GM18526 (cell line): ENCODE results near the gene TTN.

Experiments
- POLR2A ChIP-seq: IDR thresholded peaks from 3 replicates; pipeline ENCODE4 v1.6.1; 2011; ENCODE audit not compliant: insufficient read length; ENCODE audit errors: extremely low read depth

TTN gene

DNA sequence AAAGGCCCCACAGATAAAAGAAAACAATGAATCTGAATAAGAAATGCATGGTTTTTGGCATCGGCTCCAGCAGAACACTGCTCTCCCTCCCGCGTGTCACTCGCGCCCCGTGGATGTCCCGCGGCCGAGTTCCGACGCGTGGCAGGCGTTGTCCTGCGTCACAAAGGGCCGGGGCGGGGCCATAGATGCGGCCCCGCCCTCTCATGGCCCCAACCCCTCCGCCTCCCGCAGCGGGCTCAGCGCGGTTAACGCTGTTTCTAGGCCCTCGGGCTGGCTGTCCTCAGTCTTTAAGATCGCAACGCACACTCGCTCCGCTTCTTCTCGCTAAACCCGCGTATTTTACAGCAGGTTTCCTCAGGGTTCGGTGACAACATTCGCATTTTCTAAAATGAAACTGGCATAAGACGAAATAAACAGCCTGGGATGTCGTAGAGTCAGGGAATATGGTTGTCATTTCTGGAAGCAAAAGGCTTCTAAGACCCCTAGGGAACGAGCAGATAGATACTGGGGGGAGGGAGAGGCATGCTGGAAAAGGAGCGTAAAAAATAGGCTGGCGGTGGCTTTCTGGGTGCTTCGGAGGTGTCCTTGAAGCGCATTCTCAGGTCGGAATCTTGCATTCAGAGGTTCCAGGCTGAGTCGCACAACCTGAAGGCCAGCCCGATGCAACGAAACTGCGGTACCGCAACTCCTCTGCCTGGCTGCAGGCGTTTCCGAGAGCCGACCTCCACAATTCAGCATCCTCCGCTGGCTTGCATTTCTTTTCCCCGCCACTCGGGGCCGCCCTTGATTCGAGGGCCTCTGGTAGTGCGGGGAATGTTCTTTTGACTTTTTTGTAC is 328.6 kb downstream of the TTN start, which contains the start of gene FKBP7:
Gene FKBP7, minus strand, starts transcription at position 162 of the 836 bp plus-strand sequence. Its CDS starts 101 bp downstream, at position 61.
- TF ChIP-seq POLR2A: peak; percentile 64

DNA sequence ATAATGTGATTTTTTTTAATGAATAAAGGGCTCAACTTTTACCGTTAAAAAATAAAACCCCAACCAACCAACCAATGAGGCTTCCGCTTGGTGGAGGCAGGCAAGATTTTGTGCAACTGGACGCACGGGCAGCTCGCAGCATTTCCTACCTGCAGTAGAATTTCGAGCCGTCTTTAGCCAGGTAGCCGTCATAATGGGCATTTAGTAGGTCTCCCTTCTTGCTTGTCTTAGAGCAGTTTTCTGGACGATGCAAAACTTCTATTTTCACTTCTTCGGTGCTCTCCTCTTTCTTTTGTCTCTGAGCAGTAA is 329.1 kb downstream of the TTN start:
- TF ChIP-seq POLR2A: no peak

DNA sequence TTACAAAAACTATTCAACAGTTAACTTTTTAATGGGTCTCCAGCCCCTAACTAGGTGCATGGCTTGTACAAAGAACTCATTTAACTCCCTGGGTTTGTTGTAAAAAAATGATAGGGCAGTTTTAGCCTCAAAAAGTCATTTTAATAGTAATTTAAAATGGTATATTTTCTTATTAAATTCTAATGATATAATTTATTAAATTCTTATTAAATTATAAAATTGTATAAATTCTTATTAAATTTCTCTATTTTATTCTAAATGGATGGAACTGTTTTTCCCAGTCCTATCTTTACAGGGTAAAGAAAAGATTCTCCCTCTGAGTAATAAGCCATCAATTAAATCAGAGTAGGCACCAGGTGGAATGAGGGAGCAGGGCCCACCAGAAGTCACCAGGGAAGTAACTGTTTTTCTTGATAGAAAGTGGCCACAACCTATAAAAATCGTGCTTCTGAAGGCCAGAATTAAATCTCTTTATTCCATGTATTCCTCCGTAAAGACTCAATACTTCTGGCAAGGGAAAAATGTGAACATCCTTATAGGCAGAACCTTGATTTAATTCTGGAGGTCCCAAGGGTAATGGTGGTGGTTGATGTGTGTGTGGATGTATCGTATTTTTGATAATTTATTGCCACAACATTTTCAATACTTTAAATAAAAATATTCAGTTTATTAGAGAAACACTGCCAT is 329.6 kb downstream of the TTN start:
- TF ChIP-seq POLR2A: no peak

DNA sequence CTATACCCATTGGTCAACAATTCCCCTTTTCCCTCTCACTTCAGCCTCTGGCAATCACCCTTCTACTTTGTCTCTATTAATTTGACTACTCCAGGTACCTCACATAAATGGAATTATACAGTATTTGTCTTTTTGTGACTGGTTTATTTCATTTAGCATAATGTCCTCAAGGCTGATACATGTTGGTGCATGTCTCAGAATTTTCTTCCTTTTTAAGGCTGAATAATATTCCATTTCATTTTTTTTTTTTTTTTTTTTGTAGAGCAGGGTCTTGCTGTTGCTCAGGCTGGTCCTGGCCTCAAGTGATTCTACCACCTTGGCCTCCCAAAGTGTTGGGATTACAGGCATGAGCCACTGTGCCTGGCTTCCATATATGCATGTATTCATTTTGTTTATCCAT is 330.7 kb downstream of the TTN start:
- no peak for TF ChIP-seq POLR2A
